K562 (cell line): Measurements from ENCODE around the gene GAB2. TPM values are rescaled to one million over a fixed set of nuclear protein-coding genes. Genes with fewer than 3 reads are reported as not detected.

ENCODE experiments used
- ATAC-seq: fragments of 200-7000 bp; cut with Tn5 transposase; 3 replicates; pipeline ENCODE4 v1.9.1; 2020; ENCODE audit warnings: moderate library complexity
- BruUV-seq: library from RNA; stranded (reverse); fragments of 400-500 nt; replicated peaks from 2 replicates; lab custom pipeline; 2021; lab: Mats Ljungman, UMichigan
- CTCF ChIA-PET: fragments of 300-600 bp; formaldehyde crosslinking; extraction: SDS; loops from one replicate; lab custom pipeline; 2021; ENCODE audit warnings: low intra/inter-chr PET ratio; lab: Yijun Ruan, JAX
- POLR2A ChIA-PET: fragments of 300-600, 350-650 bp; sonication (Branson Sonifier 250); formaldehyde crosslinking; extraction: SDS; loops from one replicate; lab custom pipeline; 2021; ENCODE audit warnings: antibody characterized with exemption, inconsistent platforms; lab: Yijun Ruan, JAX
- DNase-seq, 4 experiments: peaks; one replicate each; pipeline versions ENCODE4 v3.0.0 to v3.0.0-alpha.2; 2011 to 2018; ENCODE audit warnings: low spot score in 3 of 4, mixed read lengths in 3 of 4; ENCODE audit errors: extremely low read depth in 1 of 4
- FAIRE-seq: peaks from 2 replicates; lab custom pipeline; 2011; peaks lifted over from hg19 to GRCh38; lab: Jason Lieb, UNC
- H2AFZ ChIP-seq: 2 replicates; pipeline ENCODE4 v1.6.0; 2011; ENCODE audit warnings: low read depth, low read length, control low read depth, inconsistent platforms
- H3K27ac ChIP-seq: fragments of 200-600 bp; 3 replicates; pipeline ENCODE4 v1.8.0; 2011; ENCODE audit warnings: low read depth, mild to moderate bottlenecking, control low read depth, inconsistent platforms, low read length, moderate library complexity, mixed read lengths; ENCODE audit errors: extremely low read depth
- H3K27me3 ChIP-seq, 2 experiments: fragments of 300-600 bp in 1 of 2; 2 replicates in 1 of 2; 3 replicates in 1 of 2; pipeline versions ENCODE4 v1.6.0 to v1.8.0; 2011; ENCODE audit warnings: inconsistent platforms in 2 of 2, low read length in 2 of 2, mild to moderate bottlenecking in 1 of 2, mixed read lengths in 1 of 2, moderate library complexity in 1 of 2; ENCODE audit not compliant: control insufficient read depth in 2 of 2, insufficient read depth in 2 of 2
- H3K36me3 ChIP-seq: fragments of 300-600 bp; 3 replicates; pipeline ENCODE4 v1.8.0; 2011; ENCODE audit warnings: mild to moderate bottlenecking, low read length, inconsistent platforms; ENCODE audit not compliant: control insufficient read depth, insufficient read depth
- H3K4me1 ChIP-seq, 2 experiments: fragments of 200-600 bp in 1 of 2; replicated peaks in 1 of 2; 2 replicates in 1 of 2; 3 replicates in 1 of 2; pipeline versions ENCODE4 v1.5.1 to v1.8.0; 2011; ENCODE audit warnings: inconsistent platforms in 2 of 2, low read length in 2 of 2, mild to moderate bottlenecking in 1 of 2, mixed read lengths in 1 of 2, moderate library complexity in 1 of 2; ENCODE audit not compliant: control insufficient read depth in 2 of 2, insufficient read depth in 2 of 2
- H3K4me2 ChIP-seq: 2 replicates; pipeline ENCODE4 v1.6.1; 2011; ENCODE audit warnings: low read length, control low read depth, inconsistent platforms, mixed read lengths; ENCODE audit not compliant: insufficient read depth
- H3K4me3 ChIP-seq: fragments of 200-600 bp; sonication (generic), shearing (Covaris generic); 2 replicates; pipeline ENCODE4 v1.5.1; 2016; ENCODE audit warnings: control low read depth, inconsistent platforms
- H3K79me2 ChIP-seq: fragments of 200-600 bp; 3 replicates; pipeline ENCODE4 v1.8.0; 2011; ENCODE audit warnings: low read length, inconsistent platforms; ENCODE audit not compliant: control insufficient read depth, insufficient read depth
- H3K9ac ChIP-seq, 2 experiments: 2 replicates each; pipeline versions ENCODE4 v1.6.0 to v1.6.1; 2011; ENCODE audit warnings: low read depth in 2 of 2, low read length in 2 of 2, control low read depth in 1 of 2, inconsistent platforms in 1 of 2, mild to moderate bottlenecking in 1 of 2, mixed read lengths in 1 of 2; ENCODE audit not compliant: insufficient read depth in 1 of 2
- H3K9me1 ChIP-seq: one replicate; pipeline ENCODE4 v1.6.0; 2011; ENCODE audit warnings: inconsistent platforms, mild to moderate bottlenecking, low read length, moderate library complexity; ENCODE audit not compliant: control insufficient read depth, insufficient read depth
- H3K9me3 ChIP-seq: replicated peaks from 2 replicates; pipeline ENCODE4 v1.5.1; 2011; ENCODE audit warnings: low read depth, low read length, inconsistent platforms; ENCODE audit not compliant: control insufficient read depth, insufficient read depth
- H4K20me1 ChIP-seq: replicated peaks from 2 replicates; pipeline ENCODE4 v1.6.1; 2011; ENCODE audit warnings: low read length, inconsistent platforms, mixed read lengths; ENCODE audit not compliant: control insufficient read depth, insufficient read depth
- CBFB ChIP-seq: sonication (generic); formaldehyde crosslinking; IDR thresholded peaks from 2 replicates; pipeline ENCODE4 v1.4.0; 2020; ENCODE audit warnings: mild to moderate bottlenecking, missing genetic modification reagents
- GABPB1 ChIP-seq: sonication (generic); formaldehyde crosslinking; IDR thresholded peaks from 2 replicates; pipeline ENCODE4 v1.8.0; 2022; ENCODE audit warnings: mild to moderate bottlenecking, missing genetic modification reagents
- GABPB2 ChIP-seq: fragments of 250-450 bp; sonication (Bioruptor Pico); conservative IDR thresholded peaks from 2 replicates; pipeline ENCODE4 v1.5.1; 2021; ENCODE audit warnings: mild to moderate bottlenecking
- GTF2A2 ChIP-seq: IDR thresholded peaks from 2 replicates; pipeline ENCODE4 v1.6.1; 2016; ENCODE audit warnings: mild to moderate bottlenecking, missing genetic modification characterization, missing compliant biosample characterization
- KHSRP ChIP-seq: fragments of 450-650 bp; IDR thresholded peaks from 2 replicates; pipeline ENCODE4 v1.6.1; 2017
- NEUROD1 ChIP-seq: fragments of 150-350 bp; IDR thresholded peaks from 2 replicates; pipeline ENCODE4 v1.6.1; 2014; ENCODE audit warnings: borderline replicate concordance, low read length, low read depth; ENCODE audit not compliant: partially characterized antibody
- PRPF4 ChIP-seq: fragments of 200-400 bp; formaldehyde crosslinking; IDR thresholded peaks from one replicate; pipeline ENCODE4 v1.6.1; 2017; ENCODE audit warnings: low read length, low read depth, mild to moderate bottlenecking; ENCODE audit not compliant: insufficient read depth, poor library complexity, severe bottlenecking
- SMARCA5 ChIP-seq: fragments of 450-650 bp; IDR thresholded peaks from 2 replicates; pipeline ENCODE4 v1.6.1; 2016
- SMARCE1 ChIP-seq: fragments of 450-650 bp; IDR thresholded peaks from 2 replicates; pipeline ENCODE4 v1.7.1; 2016; ENCODE audit warnings: mild to moderate bottlenecking
- SRF ChIP-seq, 2 experiments: fragments of 250-450, 450-650 bp in 1 of 2; sonication (Bioruptor Pico) in 1 of 2; sonication (generic) in 1 of 2; formaldehyde crosslinking; IDR thresholded peaks; 2 replicates each; pipeline versions ENCODE4 v1.5.0 to v1.5.1; 2020 to 2022; ENCODE audit warnings: mild to moderate bottlenecking in 1 of 2, missing genetic modification reagents in 1 of 2
- STAT6 ChIP-seq: sonication (generic); formaldehyde crosslinking; IDR thresholded peaks from 2 replicates; pipeline ENCODE4 v1.8.1; 2023; ENCODE audit warnings: mild to moderate bottlenecking, missing genetic modification reagents
- ZNF583 ChIP-seq: fragments of 250-450 bp; sonication (Bioruptor Pico); IDR thresholded peaks from 2 replicates; pipeline ENCODE4 v1.4.0; 2020
- ZNF668 ChIP-seq: fragments of 250-450 bp; sonication (Bioruptor Pico); IDR thresholded peaks from 2 replicates; pipeline ENCODE4 v1.8.0; 2022; ENCODE audit warnings: mild to moderate bottlenecking, inconsistent platforms
- ZZZ3 ChIP-seq: fragments of 450-650 bp; IDR thresholded peaks from 2 replicates; pipeline ENCODE4 v1.6.1; 2016; ENCODE audit warnings: antibody characterized with exemption, mild to moderate bottlenecking, moderate library complexity
- WGBS: fragments of 100-300 bp; shearing (Covaris generic); methylation state at CpG from one replicate; pipeline ENCODE4 v1.1.6; 2016; ENCODE audit warnings: low coverage, mixed read lengths; ENCODE audit not compliant: insufficient coverage; ENCODE audit errors: missing lambda C conversion rate; 5-methylcytosine and 5-hydroxymethylcytosine counted together
- in situ Hi-C: fragments of 300-500 bp; cut with MboI; formaldehyde crosslinking; loops from 4 replicates; pipeline ENCODE4 v1.15.0; 2018; ENCODE audit warnings: inconsistent platforms, mixed read lengths
- intact Hi-C: fragments of 100-400 bp; cut with micrococcal nuclease; formaldehyde crosslinking; loops from 2 replicates; pipeline ENCODE4 v1.14.2; 2022
- polyA plus RNA-seq, 8 experiments: library from polyadenylated mRNA; depleted of rRNA in 4 of 8; stranded (reverse) in 5 of 8; unstranded in 3 of 8; fragments of >200 nt; fragmentation: Nextera tagmentation in 2 of 8; fragmentation: Illumina TruSeq in 1 of 8; extraction: Ambion mirVana in 2 of 8; extraction: Trizol in 1 of 8; gene quantifications; 2 replicates each; pipeline versions ENCODE4 v1.2.1 to v1.2.3, GENCODE V29; 2011 to 2014; ENCODE audit warnings: inconsistent platforms in 1 of 8, missing spikeins in 1 of 8
- total RNA-seq, 7 experiments: library from RNA; depleted of rRNA in 6 of 7; stranded (reverse); fragments of >200 nt in 6 of 7; fragmentation: Illumina TruSeq in 2 of 7; extraction: Trizol in 2 of 7; gene quantifications; 2 replicates each; pipeline versions ENCODE4 v1.2.1 to v1.2.3, GENCODE V29; 2011 to 2021; ENCODE audit warnings: low replicate concordance in 1 of 7

Gene GAB2
- total and polyA plus RNA-seq, 9 of the 15 experiments (the other 6 are each of a cell fraction or from before 2014, with no cell fraction given), result 2.3 to 35.2 (median 16.1) TPM

- ChIA-PET CTCF (no interaction called here), POLR2A (interaction anchor here (0.6 to 1.6 kb wide), 3 partner anchors 9 to 32 kb away, joined by 3 to 7 read pairs (median 4); partner anchors contain the start of gene GAB2)
- Histone ChIP-seq H3K9ac (no peak overlapping the region), H3K9me3 (no peaks in the 10 kb centered on the region; the same call in 1 of the 2 replicates), H4K20me1 (no peaks in the 10 kb centered on the region), H3K36me3 (peaks cover 20% of the 10 kb centered on the region; the same call in 2 of the 3 replicates), H3K4me1 (peaks cover 3 to 9% of the 10 kb centered on the region in 2 experiments), H3K4me3 (no peak overlapping the region), H3K79me2 (peaks cover 92% of the 10 kb centered on the region), H3K27ac (no peak overlapping the region), H2AFZ (no peak overlapping the region), H3K9me1 (no peaks in the 10 kb centered on the region), H3K4me2 (no peak overlapping the region), H3K27me3 (no peaks in the 10 kb centered on the region)
- 32% methylated on average over 2 of the region's 2 CpGs for WGBS
- in situ Hi-C loops (no loop called here), intact Hi-C loops (no loop called here)
- DNase-seq (no peak), ATAC-seq (peak; percentile 32), FAIRE-seq (no peak)
- TF ChIP-seq SMARCE1, result no peak
- no TSS peak for BruUV-seq
Measured at GRCh38 chr11:78405805-78406204, 11.8 kb downstream of the GAB2 start.

- no peaks in the 10 kb centered on the region for H4K20me1 ChIP-seq
- H3K36me3 ChIP-seq, result peaks cover 15% of the 10 kb centered on the region; the same call in 2 of the 3 replicates
- BruUV-seq, result no TSS peak
- intact Hi-C loops (no loop called here), in situ Hi-C loops (no loop called here)
- H3K79me2 ChIP-seq, result peaks cover 91% of the 10 kb centered on the region
- H3K27me3 ChIP-seq, result no peaks in the 10 kb centered on the region
- no peak overlapping the region for H3K27ac ChIP-seq
- FAIRE-seq (no peak), DNase-seq (no peak), ATAC-seq (no peak)
- no peaks in the 10 kb centered on the region; the same call in 1 of the 2 replicates for H3K9me3 ChIP-seq
- no peak overlapping the region for H3K4me3 ChIP-seq
- 73% methylated on average over 2 of the region's 2 CpGs for whole genome bisulfite sequencing
- ChIA-PET CTCF (no interaction called here), POLR2A (interaction anchor here (0.7 to 1.4 kb wide), 2 partner anchors 11 kb away, joined by 3 to 5 read pairs; no protein-coding TSS in a partner anchor)
- no peaks in the 10 kb centered on the region for H3K9me1 ChIP-seq
- no peak overlapping the region for H2AFZ ChIP-seq
- H3K4me1 ChIP-seq, result peaks cover 16 to 30% of the 10 kb centered on the region in 2 experiments
- H3K4me2 ChIP-seq, result no peak overlapping the region
- no peak overlapping the region for H3K9ac ChIP-seq
- no peak for TF ChIP-seq ZNF668 (CRISPR knock-in tag)
- TF ChIP-seq ZZZ3, result no peak
- no peak for TF ChIP-seq SRF (CRISPR knock-in tag; IDR thresholded peaks at IDR 0.05)
- no peak for TF ChIP-seq PRPF4
- no peak for TF ChIP-seq KHSRP
- no peak for TF ChIP-seq STAT6
- no peak for TF ChIP-seq NEUROD1
- no peak for TF ChIP-seq GABPB2 (CRISPR knock-in tag)
- TF ChIP-seq ZNF583 (CRISPR knock-in tag), result no peak
- no peak for TF ChIP-seq GABPB1
- no peak for TF ChIP-seq CBFB (CRISPR knock-in tag)
- no peak for TF ChIP-seq SMARCA5
- TF ChIP-seq GTF2A2 (tag), result no peak
Measured at GRCh38 chr11:78403781-78404180, 13.8 kb downstream of the GAB2 start.
